Superior temporal gyrus (tissue), 1 donor: ENCODE data around the gene HNF4A.
"Not testable (repeated sequence)": the region's sequence is repeated elsewhere in the genome, so short reads cannot be mapped to it uniquely, and the experiment has no call there.

Experiments used
- DNase-seq: peaks from one replicate; pipeline ENCODE4 v3.0.0-alpha.2; 2016; ENCODE audit errors: extremely low spot score

Gene HNF4A

DNA sequence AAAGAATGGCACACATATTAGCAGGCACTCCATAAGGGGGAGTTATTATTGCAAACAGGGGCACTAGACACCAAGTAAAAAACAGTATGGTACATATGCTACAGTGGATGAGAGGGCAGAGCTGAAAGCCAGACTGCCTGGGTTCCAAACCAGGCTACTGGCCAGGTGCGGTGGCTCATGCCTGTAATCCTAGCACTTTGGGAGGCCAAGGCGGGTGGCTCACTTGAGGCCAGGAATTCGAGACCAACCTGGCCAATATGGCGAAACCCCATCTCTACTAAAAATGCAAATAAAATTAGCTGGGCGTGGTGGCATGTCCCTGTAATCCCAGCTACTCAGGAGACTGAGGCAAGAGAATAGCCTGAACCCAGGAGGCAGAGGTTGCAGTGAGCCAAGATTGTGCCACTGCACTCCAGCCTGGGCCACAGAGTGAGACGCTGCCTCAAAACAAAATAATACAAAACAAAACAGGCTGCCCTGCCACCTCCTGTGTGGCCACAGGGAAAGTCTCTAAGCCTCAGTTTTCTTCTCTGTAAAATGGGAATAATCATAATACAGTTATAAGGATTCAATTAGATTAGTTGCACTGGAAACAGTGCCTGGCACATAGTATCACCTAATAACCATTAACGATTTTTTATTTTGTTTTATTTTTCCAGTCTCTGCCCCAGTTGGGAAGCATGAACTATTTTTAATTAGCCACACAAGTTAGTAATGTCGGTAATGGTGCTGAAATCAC lies 112.7 kb downstream of the HNF4A start:
- DNase-seq: no peak

DNA sequence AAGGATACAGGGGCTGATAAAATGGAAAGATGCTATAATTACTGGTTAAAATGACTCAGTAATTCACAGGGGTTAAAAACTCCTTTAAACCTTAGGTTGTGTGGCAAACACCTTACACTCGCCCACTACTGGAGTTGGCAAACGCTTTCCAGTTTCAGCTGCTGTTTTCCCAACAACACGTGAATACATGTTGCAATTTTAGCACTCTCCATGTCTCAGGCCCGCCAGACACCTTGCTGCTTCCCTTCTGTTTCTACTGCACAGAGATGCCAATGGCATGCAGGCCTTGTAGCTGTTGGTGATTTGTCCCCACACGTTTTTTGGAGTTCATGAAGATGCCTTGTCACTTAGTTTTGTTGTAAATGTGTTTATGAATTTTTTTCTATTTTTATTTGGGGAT lies 114.8 kb downstream of the HNF4A start:
- DNase-seq: no peak

DNA sequence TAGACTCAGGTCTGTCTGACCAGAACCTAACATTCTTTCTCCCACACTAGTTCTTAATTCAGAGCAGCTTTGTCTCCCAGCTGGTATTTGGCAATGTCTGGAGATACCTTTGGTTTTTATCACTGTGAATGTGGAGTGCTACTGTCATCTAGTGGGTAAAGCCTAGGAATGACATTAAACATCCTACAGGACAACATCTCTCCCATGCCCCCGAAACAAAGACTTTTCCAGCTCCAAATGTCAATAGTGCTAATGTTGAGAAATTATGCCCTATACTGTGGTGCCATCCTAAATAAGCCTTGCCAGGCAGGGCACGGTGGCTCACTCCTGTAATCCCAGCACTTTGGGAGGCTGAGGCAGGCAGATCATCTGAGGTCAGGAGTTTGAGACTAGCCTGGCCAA lies 116.0 kb downstream of the HNF4A start:
- DNase-seq: no peak

DNA sequence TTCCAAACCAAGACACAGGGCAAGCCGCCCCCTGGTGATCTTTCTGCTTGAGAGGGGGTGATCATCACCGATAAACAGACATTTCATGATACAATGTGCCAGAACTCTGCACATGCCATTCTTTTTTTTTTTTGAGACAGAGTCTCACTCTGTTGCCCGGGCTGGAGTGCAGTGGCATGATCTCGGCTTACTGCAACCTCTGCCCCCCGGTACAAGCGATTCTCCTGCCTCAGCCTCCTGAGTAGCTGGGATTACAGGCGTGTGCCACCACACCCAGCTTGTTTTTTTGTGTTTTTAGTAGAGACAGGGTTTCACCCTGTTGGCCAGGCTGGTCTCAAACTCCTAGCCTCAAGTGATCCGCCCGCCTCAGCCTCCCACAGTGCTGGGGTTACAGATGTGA lies 116.8 kb downstream of the HNF4A start:
- not testable (repeated sequence) for DNase-seq

DNA sequence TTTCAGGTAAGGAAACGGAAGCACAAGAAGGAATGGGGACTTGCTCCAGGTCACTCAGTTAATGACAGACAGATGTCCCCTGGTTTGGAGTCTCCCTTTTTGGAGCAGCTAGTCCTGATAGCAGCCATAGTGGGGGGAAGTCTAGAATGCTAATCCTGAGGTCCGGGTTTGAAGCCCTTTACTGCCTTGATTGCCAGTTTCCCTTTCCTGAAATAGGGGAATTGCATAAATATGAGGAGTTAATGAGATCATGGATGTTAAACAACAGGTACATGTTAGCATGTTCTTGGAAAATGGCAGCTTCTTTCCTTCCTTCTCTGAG lies 119.8 kb downstream of the HNF4A start:
- no peak for DNase-seq

DNA sequence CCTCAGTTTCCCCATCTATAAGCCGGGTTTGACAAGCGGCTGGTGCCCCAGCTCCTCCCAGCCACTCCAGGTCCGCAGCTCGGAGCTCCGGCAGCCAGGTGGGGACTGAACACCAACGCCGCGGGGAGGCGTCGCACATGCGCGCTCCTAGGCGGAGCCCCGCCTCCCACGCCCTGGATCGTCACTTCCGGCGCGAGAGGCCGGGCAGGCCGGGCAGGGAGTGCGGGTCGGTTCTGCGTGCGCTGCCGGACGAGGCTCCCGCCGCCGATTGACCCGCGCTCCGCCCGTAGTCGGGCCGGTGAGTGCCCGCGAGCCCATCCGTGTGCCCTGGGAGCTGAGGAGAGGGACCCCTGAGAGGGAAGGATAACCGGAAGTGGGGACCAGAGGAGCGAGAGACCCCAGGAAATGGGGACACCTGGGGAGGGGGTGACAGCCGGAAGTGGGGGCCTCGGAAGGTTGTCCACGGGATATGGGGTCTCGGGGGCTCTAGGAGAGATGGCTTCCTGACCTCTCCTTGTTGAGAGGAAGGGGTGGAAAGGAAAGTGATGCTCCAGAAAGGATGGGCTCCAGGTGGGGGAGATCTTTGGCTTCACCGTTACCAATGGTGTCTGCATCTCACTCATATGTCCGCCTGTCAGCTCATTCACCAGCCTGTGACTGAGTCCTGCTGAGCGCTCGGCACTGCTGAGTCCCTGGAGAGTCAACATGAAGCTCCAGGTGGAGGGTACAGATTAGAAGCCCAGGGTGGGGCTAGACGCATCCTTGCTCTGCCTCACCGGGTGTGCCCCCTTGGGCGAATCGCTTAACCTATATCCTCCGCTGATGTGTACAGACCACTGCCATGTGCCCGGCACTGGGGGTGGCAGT lies 120.4 kb downstream of the HNF4A start, which contains the start of gene TTPAL:
Gene TTPAL, plus strand, starts transcription at position 181 of the 867 bp plus-strand sequence. CDS start 4,126 bp downstream, outside the sequence.
- peak; percentile 89 for DNase-seq

DNA sequence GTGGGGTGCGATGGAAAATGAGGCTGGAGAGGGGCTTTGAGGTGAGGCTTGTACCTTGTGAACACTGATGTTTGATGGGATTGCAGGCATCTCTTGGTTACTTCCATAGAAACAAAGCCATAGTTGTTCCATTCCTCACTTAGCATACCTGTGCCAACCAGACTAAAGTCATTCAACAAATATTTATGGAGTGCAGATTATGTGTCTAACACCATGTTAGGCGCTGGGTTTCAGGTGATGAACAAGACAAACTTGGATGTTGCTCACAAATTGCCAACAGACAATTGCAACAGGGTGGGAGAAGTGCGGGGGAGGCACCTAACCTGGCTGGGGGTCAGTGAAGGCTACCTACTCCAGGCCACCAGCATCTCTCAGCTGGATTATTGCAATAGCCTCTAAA lies 121.7 kb downstream of the HNF4A start:
- no peak for DNase-seq

DNA sequence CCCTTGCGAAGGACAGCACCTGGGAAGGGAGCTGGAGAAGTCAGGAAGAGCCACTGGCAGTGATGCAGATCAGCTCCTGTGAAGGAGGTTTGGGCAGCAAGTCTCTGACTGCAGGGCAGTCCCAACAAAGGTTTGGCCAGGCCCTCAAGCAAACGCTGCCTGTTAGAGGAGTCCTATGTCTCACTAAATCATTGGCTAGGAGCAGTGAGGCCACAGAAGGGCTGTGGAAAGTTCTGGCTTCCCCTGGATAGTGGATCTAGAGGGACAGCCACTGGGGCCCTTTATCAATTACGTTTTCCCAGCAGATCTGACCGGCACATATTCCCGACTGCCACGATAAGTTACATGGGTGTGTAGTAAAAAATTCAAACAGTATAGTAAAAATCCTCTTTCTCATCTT lies 122.7 kb downstream of the HNF4A start:
- DNase-seq: no peak

DNA sequence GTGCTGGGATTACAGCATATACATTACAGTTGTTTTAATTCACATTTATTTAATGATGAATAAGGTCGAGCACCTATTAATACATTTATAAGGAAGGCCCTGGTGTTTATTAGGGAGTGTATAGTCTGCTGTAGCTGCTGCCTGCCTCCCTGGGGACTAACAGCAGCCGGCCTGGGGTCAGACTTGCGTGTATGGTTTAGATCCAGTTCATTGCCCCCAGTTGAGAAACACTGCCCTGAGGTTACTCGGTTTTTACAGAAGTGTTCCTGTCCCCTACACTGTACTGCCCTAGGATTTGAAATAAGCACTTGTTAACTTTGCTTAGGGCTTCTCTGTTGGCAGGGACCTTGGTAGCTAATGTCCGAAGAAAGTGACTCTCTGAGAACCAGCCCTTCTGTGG lies 124.1 kb downstream of the HNF4A start:
- no peak for DNase-seq

DNA sequence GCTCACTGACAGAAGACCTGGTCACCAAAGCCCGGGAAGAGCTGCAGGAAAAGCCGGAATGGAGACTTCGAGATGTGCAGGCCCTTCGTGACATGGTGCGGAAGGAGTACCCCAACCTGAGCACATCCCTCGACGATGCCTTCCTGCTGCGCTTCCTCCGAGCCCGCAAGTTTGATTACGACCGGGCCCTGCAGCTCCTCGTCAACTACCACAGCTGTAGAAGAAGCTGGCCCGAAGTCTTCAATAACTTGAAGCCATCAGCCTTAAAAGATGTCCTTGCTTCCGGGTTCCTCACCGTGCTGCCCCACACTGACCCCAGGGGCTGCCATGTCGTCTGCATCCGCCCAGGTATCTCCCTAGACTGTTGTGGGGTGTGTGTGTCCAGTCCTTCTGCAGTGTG lies 124.6 kb downstream of the HNF4A start:
- DNase-seq: no peak

DNA sequence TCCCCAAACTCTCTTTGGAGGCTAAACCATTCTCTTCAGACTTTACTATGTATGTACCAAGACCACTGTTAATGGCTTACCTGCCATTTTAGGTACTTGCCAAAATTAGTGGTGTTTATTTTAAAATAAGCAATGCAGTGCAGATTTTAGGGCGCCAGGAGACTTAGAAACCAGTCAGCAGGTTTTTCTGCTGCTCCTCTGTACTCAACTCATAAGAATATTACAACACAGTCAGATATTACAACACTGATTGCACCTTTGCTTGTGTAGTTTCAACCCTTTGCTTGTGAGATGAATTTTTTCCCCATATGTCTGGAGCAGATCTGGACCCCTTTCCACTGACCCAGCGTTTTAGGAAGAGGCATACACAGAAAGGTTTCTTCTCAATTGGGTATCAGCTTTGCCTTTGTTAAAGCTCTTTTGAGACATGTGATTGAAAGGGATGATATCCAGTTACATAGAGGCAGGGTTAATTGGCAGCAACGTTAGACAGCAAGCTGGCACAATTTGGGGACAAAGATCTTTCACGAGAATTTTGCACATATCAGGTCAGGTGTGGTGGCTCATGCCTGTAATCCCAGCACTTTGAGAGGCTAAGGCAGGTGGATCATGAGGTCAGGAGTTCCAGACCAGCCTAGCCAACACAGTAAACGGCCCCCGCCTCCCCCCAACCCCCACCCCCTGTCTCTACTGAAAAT lies 126.4 kb downstream of the HNF4A start:
- DNase-seq: no peak

DNA sequence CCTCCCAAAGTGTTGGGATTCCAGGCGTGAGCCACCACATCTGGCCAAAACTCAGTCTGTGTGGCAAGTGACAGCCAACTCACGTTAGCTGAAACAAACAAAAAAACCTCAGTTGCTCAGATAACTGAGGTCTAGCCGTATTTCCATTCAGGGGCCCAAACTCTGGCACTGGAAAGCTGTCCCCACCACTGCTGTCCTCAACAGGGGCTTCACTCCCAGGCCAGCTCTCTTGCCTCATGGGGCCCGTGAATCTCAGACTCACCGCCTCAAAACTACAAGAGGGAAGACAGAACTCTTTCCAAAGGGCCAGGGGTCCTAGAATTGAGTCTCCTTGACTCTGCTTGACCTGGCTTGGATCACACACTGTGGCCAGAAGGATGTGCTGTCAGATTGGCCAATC lies 127.6 kb downstream of the HNF4A start:
- DNase-seq: no peak
